Body of pancreas (tissue), 4 donors: ENCODE data around the gene ADCYAP1R1.

Experiments used
- POLR2A ChIP-seq, 3 donors: fragments of 450-650 bp; IDR thresholded peaks; one replicate each; pipeline ENCODE4 v1.6.1; 2016; ENCODE audit warnings: antibody characterized with exemption in 3 of 3, mild to moderate bottlenecking in 2 of 3
- TF ChIP-seq, protein P1 (sequence below), 7 experiments: fragments of 450-650 bp in 4 of 7; fragments of 200-600 bp in 3 of 7; sonication (generic) in 3 of 7; IDR thresholded peaks; one replicate each; pipeline ENCODE4 v1.5.1; 2016 to 2019; ENCODE audit warnings: antibody characterized with exemption in 7 of 7

- TF ChIP-seq POLR2A (IDR thresholded peaks at IDR 0.05): no peak
- TF ChIP-seq, protein P1, sequence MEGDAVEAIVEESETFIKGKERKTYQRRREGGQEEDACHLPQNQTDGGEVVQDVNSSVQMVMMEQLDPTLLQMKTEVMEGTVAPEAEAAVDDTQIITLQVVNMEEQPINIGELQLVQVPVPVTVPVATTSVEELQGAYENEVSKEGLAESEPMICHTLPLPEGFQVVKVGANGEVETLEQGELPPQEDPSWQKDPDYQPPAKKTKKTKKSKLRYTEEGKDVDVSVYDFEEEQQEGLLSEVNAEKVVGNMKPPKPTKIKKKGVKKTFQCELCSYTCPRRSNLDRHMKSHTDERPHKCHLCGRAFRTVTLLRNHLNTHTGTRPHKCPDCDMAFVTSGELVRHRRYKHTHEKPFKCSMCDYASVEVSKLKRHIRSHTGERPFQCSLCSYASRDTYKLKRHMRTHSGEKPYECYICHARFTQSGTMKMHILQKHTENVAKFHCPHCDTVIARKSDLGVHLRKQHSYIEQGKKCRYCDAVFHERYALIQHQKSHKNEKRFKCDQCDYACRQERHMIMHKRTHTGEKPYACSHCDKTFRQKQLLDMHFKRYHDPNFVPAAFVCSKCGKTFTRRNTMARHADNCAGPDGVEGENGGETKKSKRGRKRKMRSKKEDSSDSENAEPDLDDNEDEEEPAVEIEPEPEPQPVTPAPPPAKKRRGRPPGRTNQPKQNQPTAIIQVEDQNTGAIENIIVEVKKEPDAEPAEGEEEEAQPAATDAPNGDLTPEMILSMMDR (IDR thresholded peaks at IDR 0.05): no peak
Measured at GRCh38 chr7:31082447-31082846, 30.3 kb downstream of the ADCYAP1R1 start.
